Measurements from ENCODE around the gene FAM13B. TPM values are rescaled to one million over a fixed set of nuclear protein-coding genes. Genes with fewer than 3 reads are reported as not detected.
A peak's percentile ranks its signal among the peaks of the same experiment; 100 is the strongest.

Gene FAM13B
- total and polyA plus RNA-seq, 9 of the 15 experiments (the other 6 are each of a cell fraction or from before 2014, with no cell fraction given), result 2.3 to 21.6 (median 14.1) TPM

GRCh38 chr5:137923856-137924255 is 109.0 kb downstream of the FAM13B start:
- ATAC-seq (peak; percentile 56; the same call in 2 of the 3 replicates), DNase-seq (ENCODE audit: extremely low read depth in 1 of 4, low spot score in 3 of 4) (no peak), FAIRE-seq (no peak)
- Histone ChIP-seq H3K9me1 (ENCODE audit: control insufficient read depth, insufficient read depth, low read length) (no peaks in the 10 kb centered on the region), H4K20me1 (replicated peaks; ENCODE audit: control insufficient read depth, insufficient read depth, low read length) (no peaks in the 10 kb centered on the region), H3K27me3 (ENCODE audit: control insufficient read depth in 2 of 2, insufficient read depth in 2 of 2, low read length in 2 of 2) (no peaks in the 10 kb centered on the region), H2AFZ (ENCODE audit: low read depth, low read length) (no peak overlapping the region), H3K36me3 (ENCODE audit: control insufficient read depth, insufficient read depth, low read length) (no peaks in the 10 kb centered on the region), H3K4me1 (replicated peaks in 1 of 2; ENCODE audit: control insufficient read depth in 2 of 2, insufficient read depth in 2 of 2, low read length in 2 of 2) (no peaks in the 10 kb centered on the region), H3K9me3 (replicated peaks; ENCODE audit: control insufficient read depth, insufficient read depth, low read depth, low read length) (no peaks in the 10 kb centered on the region), H3K9ac (ENCODE audit: insufficient read depth in 1 of 2, low read depth in 2 of 2, low read length in 2 of 2) (no peak overlapping the region), H3K4me2 (ENCODE audit: insufficient read depth, low read length) (no peak overlapping the region), H3K79me2 (ENCODE audit: control insufficient read depth, insufficient read depth, low read length) (no peaks in the 10 kb centered on the region), H3K27ac (ENCODE audit: extremely low read depth, low read depth, low read length) (no peak overlapping the region), H3K4me3 (no peak overlapping the region)
- ChIA-PET CTCF (ENCODE audit: low intra/inter-chr PET ratio) (no interaction called here), POLR2A (interaction anchor here (1.0 kb wide), 1 partner anchor 35 kb away, joined by 3 read pairs; the partner anchor contains the start of gene PKD2L2)
- TF ChIP-seq SMARCA5 (IDR thresholded peaks at IDR 0.05), result no peak
- no peak for TF ChIP-seq MAFG (tag; conservative IDR thresholded peaks at IDR 0.05)
- no peak for TF ChIP-seq MAFF (IDR thresholded peaks at IDR 0.05; ENCODE audit: low read length)
- TF ChIP-seq ZNF398 (CRISPR knock-in tag; IDR thresholded peaks at IDR 0.05), result no peak
- TF ChIP-seq NBN (IDR thresholded peaks at IDR 0.05; ENCODE audit: low read depth), result no peak
- no peak for TF ChIP-seq FOXK1 (CRISPR knock-in tag; IDR thresholded peaks at IDR 0.05; ENCODE audit: borderline replicate concordance)
- no peak for TF ChIP-seq RAD51 (IDR thresholded peaks at IDR 0.05; ENCODE audit: borderline replicate concordance, low read depth)
- no peak for TF ChIP-seq DEAF1 (CRISPR knock-in tag; IDR thresholded peaks at IDR 0.05)
- TF ChIP-seq ZNF717 (CRISPR knock-in tag; IDR thresholded peaks at IDR 0.05), result no peak
- no peak for TF ChIP-seq NKRF (IDR thresholded peaks at IDR 0.05; ENCODE audit: borderline replicate concordance)
- TF ChIP-seq BMI1 (IDR thresholded peaks at IDR 0.05; ENCODE audit: low read length), result no peak
- WGBS (ENCODE audit: insufficient coverage, low coverage, missing lambda C conversion rate), result 29% methylated on average over 4 of the region's 4 CpGs
- BruUV-seq (replicated peaks), result no TSS peak
- in situ Hi-C loops (cut with MboI) (no loop called here), intact Hi-C loops (cut with micrococcal nuclease) (no loop called here)
